Loucy (cell line): ENCODE data around the gene TSHZ2.

Experiments used
- EZH2phosphoT487 ChIP-seq: fragments of 200-600 bp; IDR thresholded peaks from 2 replicates; pipeline ENCODE4 v1.6.1; 2018; ENCODE audit warnings: antibody characterized with exemption, mild to moderate bottlenecking, moderate library complexity, borderline replicate concordance
- TF ChIP-seq, protein P1 (sequence below): fragments of 200-600 bp; sonication (generic); conservative IDR thresholded peaks from 2 replicates; pipeline ENCODE4 v1.5.1; 2014; ENCODE audit warnings: mild to moderate bottlenecking, antibody characterized with exemption, low read length

DNA sequence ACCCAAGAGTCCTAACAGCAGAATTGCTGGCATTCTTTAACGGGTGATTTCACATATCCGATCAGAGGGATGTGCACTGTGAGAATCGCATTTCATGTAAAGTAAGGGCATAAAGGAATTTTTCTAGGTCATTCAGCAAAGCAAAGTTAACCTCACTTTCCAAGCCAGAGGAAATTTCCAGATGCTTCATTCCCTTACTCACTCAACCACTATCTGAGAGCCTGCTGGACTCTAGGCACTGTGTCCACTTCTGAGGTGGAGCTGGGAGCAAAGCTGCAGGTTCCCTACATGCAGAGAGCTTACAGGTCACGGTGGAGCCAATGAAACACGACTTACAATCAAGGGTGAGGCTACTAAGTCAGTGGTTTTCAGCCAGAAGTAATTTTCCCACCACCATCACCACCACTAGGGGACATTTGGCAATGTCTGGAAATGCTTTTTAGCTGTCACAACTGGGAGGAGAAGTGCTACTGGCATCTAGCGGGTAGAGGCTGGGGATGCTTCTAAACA lies 34.5 kb upstream of the TSHZ2 start:
- TF ChIP-seq, protein P1, sequence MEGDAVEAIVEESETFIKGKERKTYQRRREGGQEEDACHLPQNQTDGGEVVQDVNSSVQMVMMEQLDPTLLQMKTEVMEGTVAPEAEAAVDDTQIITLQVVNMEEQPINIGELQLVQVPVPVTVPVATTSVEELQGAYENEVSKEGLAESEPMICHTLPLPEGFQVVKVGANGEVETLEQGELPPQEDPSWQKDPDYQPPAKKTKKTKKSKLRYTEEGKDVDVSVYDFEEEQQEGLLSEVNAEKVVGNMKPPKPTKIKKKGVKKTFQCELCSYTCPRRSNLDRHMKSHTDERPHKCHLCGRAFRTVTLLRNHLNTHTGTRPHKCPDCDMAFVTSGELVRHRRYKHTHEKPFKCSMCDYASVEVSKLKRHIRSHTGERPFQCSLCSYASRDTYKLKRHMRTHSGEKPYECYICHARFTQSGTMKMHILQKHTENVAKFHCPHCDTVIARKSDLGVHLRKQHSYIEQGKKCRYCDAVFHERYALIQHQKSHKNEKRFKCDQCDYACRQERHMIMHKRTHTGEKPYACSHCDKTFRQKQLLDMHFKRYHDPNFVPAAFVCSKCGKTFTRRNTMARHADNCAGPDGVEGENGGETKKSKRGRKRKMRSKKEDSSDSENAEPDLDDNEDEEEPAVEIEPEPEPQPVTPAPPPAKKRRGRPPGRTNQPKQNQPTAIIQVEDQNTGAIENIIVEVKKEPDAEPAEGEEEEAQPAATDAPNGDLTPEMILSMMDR: no peak
- TF ChIP-seq EZH2phosphoT487: no peak
